Fibroblast of lung (primary cell): Measurements from ENCODE around the gene DCST2. TPM values are rescaled to one million over a fixed set of nuclear protein-coding genes. Genes with fewer than 3 reads are reported as not detected.

ENCODE experiments used
- DNase-seq, 2 donors: peaks; one replicate each; pipeline versions ENCODE4 v3.0.0 to v3.0.0-alpha.2; 2010; ENCODE audit warnings: low read depth in 2 of 2
- H2AFZ ChIP-seq: 2 replicates; pipeline ENCODE4 v1.5.1; 2012; ENCODE audit warnings: low read length, control low read depth, inconsistent platforms
- H3K27ac ChIP-seq: 2 replicates; pipeline ENCODE4 v1.5.1; 2011; ENCODE audit warnings: low read length, control low read depth; ENCODE audit not compliant: insufficient read depth
- H3K27me3 ChIP-seq: 2 replicates; pipeline ENCODE4 v1.5.1; 2011; ENCODE audit warnings: mild to moderate bottlenecking, low read length; ENCODE audit not compliant: control insufficient read depth, insufficient read depth
- H3K36me3 ChIP-seq: 2 replicates; pipeline ENCODE4 v1.5.1; 2011; ENCODE audit warnings: low read length; ENCODE audit not compliant: control insufficient read depth, insufficient read depth
- H3K4me1 ChIP-seq: 2 replicates; pipeline ENCODE4 v1.5.1; 2011; ENCODE audit warnings: low read length; ENCODE audit not compliant: control insufficient read depth, insufficient read depth; ENCODE audit errors: extremely low read depth
- H3K4me2 ChIP-seq: 2 replicates; pipeline ENCODE4 v1.5.1; 2011; ENCODE audit warnings: low read length, control low read depth; ENCODE audit not compliant: insufficient read depth; ENCODE audit errors: extremely low read depth
- H3K4me3 ChIP-seq, 4 experiments: fragments of 200-600 bp in 1 of 4; sonication (generic) in 1 of 4; replicated peaks in 1 of 4; 2 replicates each; pipeline ENCODE4 v1.5.1; 2011 to 2016; ENCODE audit warnings: low read length in 4 of 4, low read depth in 3 of 4, mild to moderate bottlenecking in 3 of 4, control low read depth in 2 of 4, inconsistent platforms in 1 of 4, mixed read lengths in 1 of 4; ENCODE audit not compliant: insufficient read depth in 1 of 4; ENCODE audit errors: control extremely low read depth in 1 of 4
- H3K79me2 ChIP-seq: 2 replicates; pipeline ENCODE4 v1.5.1; 2012; ENCODE audit warnings: mild to moderate bottlenecking, low read length, inconsistent platforms; ENCODE audit not compliant: control insufficient read depth, insufficient read depth
- H3K9ac ChIP-seq: 2 replicates; pipeline ENCODE4 v1.5.1; 2011; ENCODE audit warnings: mild to moderate bottlenecking, low read length, control low read depth; ENCODE audit not compliant: insufficient read depth
- H3K9me3 ChIP-seq: 2 replicates; pipeline ENCODE4 v1.5.1; 2012; ENCODE audit warnings: low read depth, low read length; ENCODE audit not compliant: control insufficient read depth, insufficient read depth
- H4K20me1 ChIP-seq: 2 replicates; pipeline ENCODE4 v1.5.1; 2011; ENCODE audit warnings: low read length; ENCODE audit not compliant: control insufficient read depth, insufficient read depth; ENCODE audit errors: extremely low read depth
- CTCF ChIP-seq, 2 donors: IDR thresholded peaks in 1 of 2; conservative IDR thresholded peaks in 1 of 2; 1 replicate in 1 of 2; 2 replicates in 1 of 2; pipeline ENCODE4 v1.5.1; 2011 to 2012; ENCODE audit warnings: low read length in 2 of 2, control low read depth in 1 of 2, inconsistent platforms in 1 of 2, low read depth in 1 of 2, mild to moderate bottlenecking in 1 of 2
- EZH2 ChIP-seq: IDR thresholded peaks from 2 replicates; pipeline ENCODE4 v1.5.1; 2012; ENCODE audit warnings: low read length, control low read depth, mild to moderate bottlenecking; ENCODE audit errors: missing control alignments
- polyA plus RNA-seq, 2 donors: library from polyadenylated mRNA; depleted of rRNA in 1 of 2; stranded (reverse) in 1 of 2; unstranded in 1 of 2; fragments of >200 nt; gene quantifications; 2 replicates each; pipeline ENCODE4 v1.2.1, GENCODE V29; 2011 to 2012; ENCODE audit warnings: missing spikeins in 1 of 2
- total RNA-seq: library from RNA; depleted of rRNA; stranded (reverse); fragments of >200 nt; gene quantifications from 2 replicates; pipeline ENCODE4 v1.2.1, GENCODE V29; 2014

The DCST2 gene
- total and polyA plus RNA-seq, 2 donors (not counting 1 experiment from before 2014, with no cell fraction given) = 0.06 to 0.17 TPM

DNA sequence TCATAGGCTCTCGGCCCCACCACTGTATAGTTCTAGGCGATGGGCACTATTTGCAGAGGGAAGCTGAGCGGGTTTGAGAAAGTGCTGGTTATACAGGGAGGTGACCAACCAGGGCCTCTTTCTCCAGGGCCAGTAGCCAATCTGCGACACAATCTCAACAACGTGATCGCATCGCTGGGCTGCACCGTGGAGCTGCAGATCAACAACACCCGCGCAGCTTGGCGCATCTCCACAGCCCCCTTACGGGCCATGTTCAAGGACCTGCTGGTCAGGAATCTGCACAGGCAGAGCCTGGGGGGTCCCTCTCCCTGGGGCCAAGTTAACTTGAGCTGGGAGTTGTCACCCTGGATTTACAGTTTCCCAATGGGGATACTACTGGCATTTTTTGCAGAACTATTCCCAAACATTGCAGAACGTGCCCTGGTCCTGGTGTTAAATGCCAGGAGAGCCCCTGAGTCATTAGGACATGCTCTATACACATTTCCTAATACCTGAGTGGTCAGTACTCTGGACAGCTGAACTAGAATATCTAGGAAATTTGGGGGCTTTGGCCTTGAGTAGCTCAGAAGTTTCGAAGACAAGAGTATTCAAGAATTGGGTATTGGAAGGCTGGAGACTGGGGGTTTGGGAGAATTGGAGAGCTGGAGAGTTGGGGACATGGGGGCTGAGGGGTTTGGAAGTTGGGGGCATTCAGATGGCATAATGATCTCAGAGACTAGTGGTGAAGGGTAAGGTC lies 6.9 kb upstream of the DCST2 start:
- Histone ChIP-seq H4K20me1 (no peaks in the 10 kb centered on the region), H3K9me3 (no peaks in the 10 kb centered on the region), H3K4me2 (no peak overlapping the region), H3K27me3 (peaks cover 11% of the 10 kb centered on the region), H3K9ac (no peak overlapping the region), H2AFZ (no peak overlapping the region), H3K79me2 (no peaks in the 10 kb centered on the region), H3K27ac (no peak overlapping the region), H3K36me3 (no peaks in the 10 kb centered on the region), H3K4me1 (peaks cover 2% of the 10 kb centered on the region), H3K4me3 (no peak overlapping the region)
- no peak for DNase-seq
- TF ChIP-seq CTCF (conservative IDR thresholded peaks at IDR 0.05 in 1 of 2, IDR thresholded peaks at IDR 0.05 in 1 of 2; ENCODE audit: low read depth in 1 of 2, low read length in 2 of 2) (no peak), EZH2 (no peak)

DNA sequence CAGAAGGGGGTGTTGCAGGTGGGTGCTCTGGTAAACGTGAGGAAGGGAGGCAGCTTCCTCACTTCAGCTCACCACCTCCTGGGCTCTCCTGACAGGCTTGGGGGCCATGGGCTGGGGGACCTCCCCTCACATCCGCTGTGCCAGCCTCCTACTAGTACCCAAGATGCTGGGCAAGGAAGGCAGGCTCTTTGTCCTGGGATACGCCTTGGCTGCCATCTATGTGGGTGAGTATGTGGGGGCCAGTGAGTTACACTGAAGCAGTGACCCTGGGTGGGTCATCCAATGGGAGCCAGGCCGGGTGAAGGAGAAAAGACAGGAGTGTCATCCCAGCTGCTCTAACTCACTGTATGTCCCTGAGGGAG lies 5.7 kb upstream of the DCST2 start:
- Histone ChIP-seq H3K36me3 (no peaks in the 10 kb centered on the region), H2AFZ (no peak overlapping the region), H3K9ac (no peak overlapping the region), H4K20me1 (no peaks in the 10 kb centered on the region), H3K27me3 (peaks cover 14% of the 10 kb centered on the region), H3K27ac (no peak overlapping the region), H3K4me3 (no peak overlapping the region), H3K4me1 (no peaks in the 10 kb centered on the region), H3K79me2 (no peaks in the 10 kb centered on the region), H3K4me2 (no peak overlapping the region), H3K9me3 (no peaks in the 10 kb centered on the region)
- no peak for DNase-seq
- TF ChIP-seq CTCF (conservative IDR thresholded peaks at IDR 0.05 in 1 of 2, IDR thresholded peaks at IDR 0.05 in 1 of 2; ENCODE audit: low read depth in 1 of 2, low read length in 2 of 2) (no peak), EZH2 (no peak)

GRCh38 chr1:155038602-155039307 lies 5.2 kb upstream of the DCST2 start:
- Histone ChIP-seq H2AFZ (no peak overlapping the region), H3K4me2 (no peak overlapping the region), H4K20me1 (no peaks in the 10 kb centered on the region), H3K79me2 (no peaks in the 10 kb centered on the region), H3K4me3 (no peak overlapping the region), H3K9me3 (no peaks in the 10 kb centered on the region), H3K36me3 (no peaks in the 10 kb centered on the region), H3K27ac (no peak overlapping the region), H3K4me1 (no peaks in the 10 kb centered on the region), H3K27me3 (peaks cover 14% of the 10 kb centered on the region), H3K9ac (no peak overlapping the region)
- peak; percentile 17 to 26 for DNase-seq
- TF ChIP-seq EZH2 (peak; percentile 25), CTCF (conservative IDR thresholded peaks at IDR 0.05 in 1 of 2, IDR thresholded peaks at IDR 0.05 in 1 of 2; ENCODE audit: low read depth in 1 of 2, low read length in 2 of 2) (no peak)
